Type B pancreatic cell (in vitro differentiated cells): ENCODE results near the gene ST14. TPM values are rescaled to one million over a fixed set of nuclear protein-coding genes. Genes with fewer than 3 reads are reported as not detected.
"Not testable (repeated sequence)": the region's sequence is repeated elsewhere in the genome, so short reads cannot be mapped to it uniquely, and the experiment has no call there.

Experiments
- DNase-seq: peaks from one replicate; pipeline ENCODE4 v3.0.0; 2021; ENCODE audit warnings: mixed read lengths; ENCODE audit not compliant: unreplicated experiment; ENCODE audit errors: extremely low spot score
- H3K27ac Mint-ChIP-seq: 2 replicates; pipeline ENCODE4 v1.8.0; 2021; ENCODE audit warnings: mild to moderate bottlenecking, mixed read lengths
- H3K27me3 Mint-ChIP-seq: 2 replicates; pipeline ENCODE4 v1.8.0; 2021; ENCODE audit warnings: mixed read lengths
- H3K36me3 Mint-ChIP-seq: 2 replicates; pipeline ENCODE4 v1.8.0; 2021; ENCODE audit warnings: mixed read lengths
- H3K4me1 Mint-ChIP-seq: one replicate; pipeline ENCODE4 v1.8.0; 2021; ENCODE audit warnings: mixed read lengths; ENCODE audit not compliant: unreplicated experiment
- H3K4me3 Mint-ChIP-seq: 2 replicates; pipeline ENCODE4 v1.8.0; 2021; ENCODE audit warnings: mild to moderate bottlenecking, mixed read lengths
- H3K9me3 Mint-ChIP-seq: 2 replicates; pipeline ENCODE4 v1.8.0; 2021; ENCODE audit warnings: mixed read lengths
- total RNA-seq: library from RNA; stranded (reverse); gene quantifications from 2 replicates; pipeline ENCODE4 v1.2.1, GENCODE V29; 2021; ENCODE audit warnings: low replicate concordance
- TF ChIP-seq, protein P1 (sequence below): fragments of 200-600 bp; sonication (generic); conservative IDR thresholded peaks from 2 replicates; pipeline ENCODE4 v1.5.0; 2021; ENCODE audit warnings: antibody characterized with exemption, mild to moderate bottlenecking

Gene ST14
- total RNA-seq, 1 donor from 2014 or later: 71.7 TPM

DNA sequence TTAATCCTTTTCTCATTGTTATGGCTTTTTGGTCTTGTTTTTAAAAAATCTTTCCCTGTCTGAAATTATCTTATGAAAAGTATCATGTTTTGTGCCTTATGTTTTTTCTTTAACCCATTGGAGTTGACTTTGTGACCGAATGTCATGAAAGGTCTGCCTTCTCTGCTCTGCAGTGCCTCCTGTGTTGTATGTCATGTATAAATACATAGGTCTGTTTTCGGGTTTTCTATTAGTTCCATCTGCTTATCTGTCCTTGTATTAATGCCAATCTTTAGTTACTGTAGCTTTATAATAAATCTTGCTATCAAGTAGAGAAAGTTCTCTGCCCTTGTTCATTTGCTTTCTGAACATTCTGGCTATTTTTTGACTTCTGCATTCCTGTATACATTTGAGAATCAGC is 82.1 kb downstream of the ST14 start:
- no peak overlapping the region for H3K27ac Mint-ChIP-seq
- H3K4me3 Mint-ChIP-seq: no peak overlapping the region
- H3K4me1 Mint-ChIP-seq: no peaks in the 10 kb centered on the region
- no peaks in the 10 kb centered on the region for H3K27me3 Mint-ChIP-seq
- DNase-seq: no peak
- peaks cover 11% of the 10 kb centered on the region for H3K36me3 Mint-ChIP-seq
- TF ChIP-seq, protein P1, sequence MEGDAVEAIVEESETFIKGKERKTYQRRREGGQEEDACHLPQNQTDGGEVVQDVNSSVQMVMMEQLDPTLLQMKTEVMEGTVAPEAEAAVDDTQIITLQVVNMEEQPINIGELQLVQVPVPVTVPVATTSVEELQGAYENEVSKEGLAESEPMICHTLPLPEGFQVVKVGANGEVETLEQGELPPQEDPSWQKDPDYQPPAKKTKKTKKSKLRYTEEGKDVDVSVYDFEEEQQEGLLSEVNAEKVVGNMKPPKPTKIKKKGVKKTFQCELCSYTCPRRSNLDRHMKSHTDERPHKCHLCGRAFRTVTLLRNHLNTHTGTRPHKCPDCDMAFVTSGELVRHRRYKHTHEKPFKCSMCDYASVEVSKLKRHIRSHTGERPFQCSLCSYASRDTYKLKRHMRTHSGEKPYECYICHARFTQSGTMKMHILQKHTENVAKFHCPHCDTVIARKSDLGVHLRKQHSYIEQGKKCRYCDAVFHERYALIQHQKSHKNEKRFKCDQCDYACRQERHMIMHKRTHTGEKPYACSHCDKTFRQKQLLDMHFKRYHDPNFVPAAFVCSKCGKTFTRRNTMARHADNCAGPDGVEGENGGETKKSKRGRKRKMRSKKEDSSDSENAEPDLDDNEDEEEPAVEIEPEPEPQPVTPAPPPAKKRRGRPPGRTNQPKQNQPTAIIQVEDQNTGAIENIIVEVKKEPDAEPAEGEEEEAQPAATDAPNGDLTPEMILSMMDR: peak; percentile 21
- no peaks in the 10 kb centered on the region for H3K9me3 Mint-ChIP-seq

DNA sequence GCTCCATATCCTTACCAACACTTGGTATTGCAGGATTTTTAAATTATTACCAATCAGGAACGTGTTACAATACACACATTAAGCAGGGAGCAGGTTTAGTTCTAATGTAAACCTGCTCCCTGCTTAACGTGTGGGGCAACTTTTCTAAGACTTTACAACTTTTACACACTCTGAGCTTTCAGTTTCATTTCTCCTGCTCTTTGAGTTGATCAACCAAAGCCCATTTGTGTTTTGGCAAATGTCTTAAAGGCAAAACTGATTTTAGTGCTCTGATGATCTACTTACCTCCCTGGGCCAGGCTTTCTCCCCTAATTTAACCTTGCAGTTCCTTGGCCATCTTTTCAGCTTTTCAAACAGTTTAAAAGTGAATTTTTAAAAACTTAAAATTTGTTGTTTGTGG is 84.2 kb downstream of the ST14 start:
- Mint-ChIP-seq H3K36me3 (peaks cover 6% of the 10 kb centered on the region), H3K9me3 (no peaks in the 10 kb centered on the region), H3K4me3 (no peak overlapping the region)

DNA sequence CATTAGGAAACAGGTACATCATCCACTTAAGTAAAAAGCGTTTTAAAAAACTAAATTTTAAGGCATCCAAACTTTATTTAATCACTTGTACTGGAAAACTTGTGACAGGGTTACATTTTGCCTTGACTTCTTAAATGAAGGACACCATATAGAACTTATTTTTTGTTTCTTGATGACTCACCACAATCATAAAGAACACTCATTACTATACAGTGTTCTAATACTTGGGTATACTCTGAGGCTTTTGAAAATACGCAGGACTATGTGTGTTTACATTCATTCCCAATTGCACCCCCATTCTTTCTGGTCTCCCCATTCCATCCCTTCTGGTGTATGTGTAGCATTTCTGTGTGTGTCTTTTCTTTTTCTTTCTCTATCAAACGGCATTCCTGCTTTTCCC is 85.3 kb downstream of the ST14 start:
- H3K36me3 Mint-ChIP-seq: peaks cover 3% of the 10 kb centered on the region
- no peaks in the 10 kb centered on the region for H3K4me1 Mint-ChIP-seq
- H3K4me3 Mint-ChIP-seq: no peak overlapping the region
- no peaks in the 10 kb centered on the region for H3K9me3 Mint-ChIP-seq
- no peaks in the 10 kb centered on the region for H3K27me3 Mint-ChIP-seq
- no peak for DNase-seq
- TF ChIP-seq, protein P1: no peak
- no peak overlapping the region for H3K27ac Mint-ChIP-seq

More for the DNA sequence above, 84.2 kb downstream of the ST14 start:
- Mint-ChIP-seq H3K27ac (no peak overlapping the region), H3K27me3 (no peaks in the 10 kb centered on the region), H3K4me1 (no peaks in the 10 kb centered on the region)
- DNase-seq: no peak
- TF ChIP-seq, protein P1: no peak

DNA sequence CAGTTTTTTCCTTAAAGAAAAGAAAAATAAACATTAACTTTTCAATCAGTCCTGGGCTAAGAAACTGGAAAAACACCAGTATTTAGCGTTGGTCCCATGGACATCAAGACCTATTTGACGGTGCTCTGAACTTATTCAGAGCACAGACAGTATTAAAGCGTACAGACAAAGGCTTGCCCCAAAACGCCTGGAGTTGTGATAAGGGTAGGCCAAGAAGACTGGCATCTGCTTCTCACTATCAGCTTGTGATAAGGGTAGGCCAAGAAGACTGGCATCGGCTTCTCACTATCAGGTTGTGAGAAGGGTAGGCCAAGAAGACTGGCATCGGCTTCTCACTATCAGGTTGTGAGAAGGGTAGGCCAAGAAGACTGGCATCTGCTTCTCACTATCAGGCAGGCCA is 85.8 kb downstream of the ST14 start:
- H3K4me1 Mint-ChIP-seq, H3K9me3 Mint-ChIP-seq, H3K27me3 Mint-ChIP-seq, H3K36me3 Mint-ChIP-seq, H3K27ac Mint-ChIP-seq, H3K4me3 Mint-ChIP-seq, DNase-seq: not testable (repeated sequence)

DNA sequence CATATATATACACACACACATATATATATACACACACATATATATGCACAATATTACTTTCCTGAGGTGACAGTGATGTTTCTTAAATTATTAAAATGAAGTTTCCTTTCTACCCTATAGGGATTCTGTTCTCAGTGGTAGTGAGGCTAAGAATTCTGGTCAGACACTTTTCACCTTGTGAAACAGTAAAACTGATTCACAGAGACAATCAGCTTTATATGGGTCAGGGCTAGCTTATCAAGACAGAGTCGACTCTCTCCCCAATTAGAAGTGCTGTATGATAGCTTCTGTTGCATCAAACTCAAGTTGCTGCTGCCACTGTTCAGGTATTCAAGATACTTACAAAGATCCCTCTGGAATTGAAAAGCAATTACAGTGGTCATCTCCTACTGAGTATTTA is 86.7 kb downstream of the ST14 start:
- TF ChIP-seq, protein P1: no peak
- Mint-ChIP-seq H3K27ac (no peak overlapping the region), H3K4me1 (peaks cover 6% of the 10 kb centered on the region), H3K36me3 (peaks cover 7% of the 10 kb centered on the region), H3K9me3 (no peaks in the 10 kb centered on the region), H3K27me3 (no peaks in the 10 kb centered on the region), H3K4me3 (no peak overlapping the region)
- no peak for DNase-seq

DNA sequence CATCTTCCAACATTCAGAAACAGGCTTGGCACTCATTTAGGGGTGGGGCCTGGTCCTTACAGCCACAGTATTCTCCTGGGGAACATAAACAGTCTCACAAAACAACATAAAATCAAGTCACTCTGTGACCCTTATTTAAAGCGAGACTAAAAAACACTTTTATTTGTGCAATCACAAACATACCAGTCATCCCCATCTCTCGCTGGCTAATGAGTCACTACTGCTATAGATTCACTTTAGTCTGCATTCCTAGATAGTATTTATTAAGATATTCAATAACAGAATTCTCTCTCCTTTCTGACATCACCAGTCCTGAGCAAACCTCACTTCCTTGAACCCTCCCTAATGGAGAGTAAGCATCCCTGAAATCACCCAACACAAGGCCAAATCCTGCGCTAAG is 87.2 kb downstream of the ST14 start:
- Mint-ChIP-seq H3K27me3 (no peaks in the 10 kb centered on the region), H3K4me3 (no peak overlapping the region), H3K27ac (no peak overlapping the region), H3K9me3 (peaks cover under 1% of the 10 kb centered on the region), H3K4me1 (peaks cover 7% of the 10 kb centered on the region), H3K36me3 (peaks cover 9% of the 10 kb centered on the region)
- TF ChIP-seq, protein P1: no peak
- DNase-seq: no peak
